ENCODE results near the gene CCM2L. TPM values are rescaled to one million over a fixed set of nuclear protein-coding genes. Genes with fewer than 3 reads are reported as not detected.
A peak's percentile ranks its signal among the peaks of the same experiment; 100 is the strongest.

CCM2L gene
- total and polyA plus RNA-seq, 2 of the 8 experiments (the other 6 are each of a cell fraction or from before 2014, with no cell fraction given): 5.5 to 15.8 TPM

DNA sequence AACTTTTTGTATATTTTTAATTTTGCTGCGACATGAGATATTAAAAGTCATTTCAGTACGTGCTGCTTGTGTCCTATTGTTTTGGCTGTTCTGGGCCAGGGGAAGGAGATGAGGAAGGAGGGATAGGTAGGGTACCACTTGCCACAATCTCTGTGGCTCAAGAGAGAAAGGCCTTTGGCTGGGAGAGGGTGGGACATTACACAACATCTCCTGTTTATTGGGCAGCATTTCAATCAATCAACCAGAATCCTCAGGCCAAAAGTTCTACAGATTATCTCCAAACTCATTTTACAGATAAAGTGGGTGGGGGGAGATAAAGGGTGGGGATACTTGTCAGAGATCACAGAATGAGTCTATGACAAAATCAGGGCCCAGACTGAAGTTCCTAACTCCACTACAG, 6.9 kb upstream of the CCM2L start:
- POLR2A ChIA-PET (ENCODE audit: partially characterized antibody): no interaction called here
- DNase-seq (ENCODE audit: low read depth in 1 of 2, low spot score in 2 of 2) (no peak), FAIRE-seq (no peak)
- Histone ChIP-seq H3K79me2 (ENCODE audit: control insufficient read depth in 1 of 2, insufficient read depth in 2 of 2, low read length in 2 of 2) (no peaks in the 10 kb centered on the region), H2BK120ac (replicated peaks; ENCODE audit: low read depth, low read length) (no peak overlapping the region), H3K14ac (ENCODE audit: insufficient read length) (no peak overlapping the region), H3K4me3 (ENCODE audit: extremely low read depth in 1 of 4, insufficient read depth in 2 of 4, low read depth in 3 of 4, low read length in 4 of 4) (no peak overlapping the region), H2AK5ac (ENCODE audit: low read depth, low read length) (no peak overlapping the region), H3K27ac (ENCODE audit: low read depth, low read length) (no peak overlapping the region), H3K36me3 (ENCODE audit: control insufficient read depth in 2 of 4, insufficient read depth in 4 of 4, low read length in 3 of 4) (no peaks in the 10 kb centered on the region), H2BK5ac (ENCODE audit: low read depth, low read length) (no peak overlapping the region), H3K9me3 (ENCODE audit: insufficient read depth in 2 of 2, low read depth in 1 of 2, low read length in 1 of 2) (no peaks in the 10 kb centered on the region), H4K8ac (ENCODE audit: extremely low read depth, insufficient read depth, low read length) (no peak overlapping the region), H3K18ac (ENCODE audit: extremely low read depth, low read length) (no peak overlapping the region), H2BK15ac (ENCODE audit: low read length) (no peak overlapping the region), H3K4me2 (ENCODE audit: insufficient read depth in 1 of 2, low read depth in 2 of 2, low read length in 2 of 2) (no peak overlapping the region), H3K23me2 (ENCODE audit: low read depth, low read length) (no peaks in the 10 kb centered on the region; the same call in 1 of the 2 replicates), H4K5ac (ENCODE audit: insufficient read length, low read depth, low read length) (no peak overlapping the region), H3K79me1 (ENCODE audit: low read depth, low read length) (no peaks in the 10 kb centered on the region), H2BK12ac (ENCODE audit: low read depth, low read length) (no peak overlapping the region), H3K4ac (replicated peaks; ENCODE audit: insufficient read length, low read depth, low read length) (no peak overlapping the region), H4K91ac (replicated peaks; ENCODE audit: insufficient read length, low read length) (no peak overlapping the region), H3K27me3 (replicated peaks in 1 of 4; ENCODE audit: control insufficient read depth in 3 of 4, extremely low read depth in 1 of 4, insufficient read depth in 3 of 4, low read length in 3 of 4) (no peaks in the 10 kb centered on the region), H4K20me1 (replicated peaks in 1 of 2; ENCODE audit: control insufficient read depth in 1 of 2, insufficient read depth in 2 of 2, low read length in 2 of 2) (no peaks in the 10 kb centered on the region), H2AFZ (ENCODE audit: low read length) (no peak overlapping the region), H3K4me1 (replicated peaks in 1 of 4; ENCODE audit: control insufficient read depth in 3 of 4, insufficient read depth in 4 of 4, low read length in 3 of 4) (peaks cover 9 to 15% (median 14%) of the 10 kb centered on the region in 4 experiments), H2BK20ac (ENCODE audit: low read length) (no peak overlapping the region), H3K23ac (ENCODE audit: insufficient read length) (no peak overlapping the region), H3K56ac (replicated peaks; ENCODE audit: insufficient read length, low read depth, low read length) (no peak overlapping the region), H3K9ac (replicated peaks in 1 of 4; ENCODE audit: extremely low read depth in 1 of 4, low read depth in 3 of 4, low read length in 3 of 4) (no peak overlapping the region)
- CTCF ChIA-PET (ENCODE audit: partially characterized antibody): no interaction called here
- WGBS, 2 experiments (ENCODE audit: extremely low coverage in 1 of 2, insufficient coverage in 1 of 2, insufficient read length in 1 of 2, insufficient replicate concordance in 2 of 2, low coverage in 1 of 2, low lambda C conversion rate in 2 of 2, missing lambda C conversion rate in 1 of 2): 87% methylated on average over 2 of the region's 2 CpGs; no CpG with 5 or more reads in 1 of the 2 experiments
- TF ChIP-seq SIRT6 (IDR thresholded peaks at IDR 0.05; ENCODE audit: low read length) (no peak), KDM1A (IDR thresholded peaks at IDR 0.05; ENCODE audit: borderline replicate concordance, low read length) (peak; percentile 75; the same call in 1 of the 2 replicates), NRF1 (IDR thresholded peaks at IDR 0.05; ENCODE audit: low read depth, low read length) (no peak), BCL11A (IDR thresholded peaks at IDR 0.05; ENCODE audit: low read depth in 2 of 2, low read length in 2 of 2) (no peak), SP2 (IDR thresholded peaks at IDR 0.05; ENCODE audit: low read length) (no peak)
